Measurements from ENCODE around the gene SNX19.
"Not testable (repeated sequence)": the region's sequence is repeated elsewhere in the genome, so short reads cannot be mapped to it uniquely, and the experiment has no call there.

SNX19 gene

DNA sequence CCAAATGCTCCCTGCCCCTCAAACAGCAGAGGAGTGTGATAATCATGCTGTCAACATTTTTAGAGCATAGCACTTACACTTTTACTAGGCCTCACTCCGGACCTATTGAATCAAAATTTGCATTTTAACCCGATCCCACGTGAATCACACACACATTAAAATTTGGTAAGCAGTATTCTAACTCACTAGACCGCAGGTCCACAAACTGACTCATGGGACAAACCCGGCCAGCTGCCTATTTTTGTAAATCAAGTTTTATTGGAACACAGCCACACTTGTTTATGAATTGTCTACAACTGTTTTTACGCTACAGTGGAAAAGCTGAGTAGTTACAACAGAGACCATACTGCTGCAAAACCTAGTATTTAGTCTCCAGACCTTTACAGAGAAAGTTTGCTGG, 43.3 kb downstream of the SNX19 start:
- DNase-seq: peak; percentile 47

DNA sequence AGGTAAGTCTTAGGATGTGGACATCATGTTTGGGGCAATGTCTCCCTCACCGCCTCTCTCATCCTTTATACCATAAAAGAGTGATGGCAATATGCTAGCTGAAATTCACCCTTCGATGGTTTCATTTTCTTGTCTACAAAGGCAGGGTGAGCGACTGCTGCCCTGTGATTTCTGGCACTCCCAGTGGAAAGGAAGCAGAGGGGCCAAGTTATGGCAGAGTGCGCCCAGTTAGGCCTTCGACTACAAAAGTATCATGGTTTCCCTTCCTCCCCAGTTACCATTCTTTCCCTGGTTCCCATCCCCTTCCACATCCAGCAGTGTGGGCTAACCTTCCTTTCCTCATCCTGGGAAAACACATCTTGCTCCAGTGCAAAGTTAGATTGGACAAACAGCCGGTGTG, 43.8 kb downstream of the SNX19 start:
- DNase-seq: no peak

DNA sequence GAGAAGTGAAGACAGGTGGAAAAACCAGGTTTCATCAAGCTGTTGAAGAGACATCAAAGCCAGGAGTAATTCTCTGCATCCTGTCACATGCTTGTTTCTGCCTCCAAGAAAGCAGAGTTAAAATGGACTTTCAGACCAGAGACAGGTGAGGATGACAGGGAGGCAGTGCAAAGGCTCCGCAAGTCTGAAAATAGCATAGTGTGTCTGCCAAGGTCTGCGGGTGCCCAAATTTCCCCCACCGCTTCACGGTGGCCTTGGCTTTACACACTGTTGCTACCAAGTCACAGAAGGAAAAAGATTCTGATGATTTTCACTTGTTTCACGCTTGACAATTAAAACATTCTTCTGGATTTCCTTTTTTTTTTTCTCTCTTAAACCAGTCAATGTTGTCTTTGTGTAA, 44.2 kb downstream of the SNX19 start:
- DNase-seq: no peak

- DNase-seq: no peak
These were observed 44.7 kb downstream of the SNX19 start for GRCh38 chr11:130871616-130872015.

DNA sequence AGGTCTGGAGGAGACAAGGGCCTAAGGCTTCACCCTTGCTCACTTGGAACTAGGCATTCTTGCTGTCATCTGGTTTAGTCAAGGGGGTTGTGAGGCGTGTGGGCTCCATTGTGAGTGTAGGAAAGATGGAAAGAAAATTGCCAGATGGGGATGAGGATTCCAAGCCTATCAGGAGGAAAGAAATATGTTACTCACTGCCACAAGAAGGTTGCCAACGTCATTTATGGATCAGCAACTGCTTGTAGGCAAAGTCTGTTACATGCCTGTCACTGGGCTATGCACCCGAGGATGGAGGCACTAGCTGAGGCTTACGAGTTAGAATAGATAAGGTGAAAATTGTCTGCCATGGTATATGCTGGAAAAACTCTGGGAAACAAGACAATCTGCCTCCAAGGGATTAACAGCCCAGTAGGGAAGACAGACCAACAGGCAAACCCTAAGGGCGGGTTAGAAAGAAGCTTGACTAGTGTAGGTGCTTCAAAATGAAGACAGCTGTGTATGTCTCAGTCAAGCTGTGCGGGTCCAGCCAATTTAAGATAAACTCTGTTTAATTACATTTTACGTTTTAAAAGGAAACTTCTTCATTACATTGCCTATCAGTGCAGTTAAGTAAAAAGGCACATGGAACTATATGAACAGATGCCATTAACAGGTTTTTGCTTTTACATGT, 47.4 kb downstream of the SNX19 start:
- no peak for DNase-seq

DNA sequence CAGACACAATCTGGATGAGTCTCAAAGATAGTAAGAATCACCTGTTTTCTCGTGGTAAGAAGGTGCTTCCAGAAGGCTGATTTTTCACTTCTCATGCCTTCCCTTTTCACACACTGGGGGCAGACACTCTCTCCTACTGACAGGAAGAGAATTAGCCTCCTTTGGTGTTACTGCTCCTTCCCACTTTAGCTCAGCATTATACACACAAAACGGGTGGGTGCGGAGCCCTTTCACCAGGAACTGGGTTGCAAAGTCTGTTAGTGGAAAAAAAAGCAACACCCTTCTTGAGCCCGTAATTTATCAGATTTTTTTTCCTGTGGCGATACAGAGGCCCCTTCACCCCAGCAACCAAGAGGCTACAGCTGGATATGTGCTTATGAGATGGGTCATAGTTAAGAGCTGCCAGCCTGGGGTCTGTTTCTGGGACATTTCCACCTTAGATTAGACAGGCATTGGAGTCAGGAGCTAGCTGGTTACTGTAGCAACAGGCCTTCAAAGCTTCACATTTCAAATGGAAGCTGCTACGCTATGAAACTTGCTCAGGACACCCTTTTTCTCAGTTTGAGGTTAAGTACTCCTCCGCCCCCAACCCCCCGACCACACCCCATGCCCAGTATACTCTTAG, 48.1 kb downstream of the SNX19 start:
- no peak for DNase-seq

- no peak for DNase-seq
These were observed 49.4 kb downstream of the SNX19 start for GRCh38 chr11:130866831-130867230.

DNA sequence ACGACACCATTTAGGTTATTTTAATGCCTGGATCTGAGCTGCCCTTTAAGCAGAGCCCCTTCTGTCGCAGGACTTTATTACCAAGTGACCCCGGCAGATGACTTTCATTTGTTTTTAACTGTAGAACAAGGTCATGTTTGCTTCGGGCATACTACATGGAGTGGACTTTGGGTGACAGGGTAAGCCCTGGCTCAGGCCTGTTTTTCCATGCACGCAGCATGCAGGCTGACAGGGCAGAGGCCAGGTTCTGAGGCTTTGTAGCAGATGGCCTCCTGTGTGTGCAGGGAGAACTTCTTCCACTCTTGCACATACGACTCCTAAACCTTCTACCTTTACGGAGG, 50.5 kb downstream of the SNX19 start:
- no peak for DNase-seq

DNA sequence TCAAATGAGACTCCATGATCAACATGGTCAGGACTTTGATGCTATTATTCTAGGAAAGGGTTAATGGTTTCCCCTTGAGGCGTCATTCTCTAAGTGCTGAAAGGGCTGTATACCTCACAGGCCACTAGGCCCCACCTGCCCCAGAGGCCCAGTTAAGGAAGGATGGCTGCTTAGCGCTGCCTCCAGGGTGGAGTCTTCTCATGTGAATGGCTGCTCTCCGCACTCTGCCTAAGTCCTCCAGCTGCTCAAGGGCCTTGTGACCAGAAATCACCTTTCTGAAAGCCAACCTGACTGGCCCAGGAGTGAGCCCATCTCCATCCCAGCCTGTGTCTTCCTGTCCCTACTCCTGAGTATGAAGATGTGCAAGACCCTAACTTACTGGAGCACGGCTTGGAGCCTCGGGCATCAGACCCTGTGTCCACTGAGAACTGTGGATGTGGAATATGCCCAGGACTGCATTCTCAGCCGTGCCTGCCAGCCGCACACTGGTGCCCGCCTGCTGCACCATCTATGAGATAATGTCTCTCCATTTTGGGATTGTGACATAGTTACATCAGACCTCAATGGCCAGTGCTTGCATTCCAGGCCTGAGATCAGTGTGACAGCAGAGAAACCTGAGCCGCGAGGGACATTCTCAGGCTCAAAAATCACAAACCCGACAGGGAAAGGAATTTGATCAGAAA, 51.0 kb downstream of the SNX19 start:
- no peak for DNase-seq

DNA sequence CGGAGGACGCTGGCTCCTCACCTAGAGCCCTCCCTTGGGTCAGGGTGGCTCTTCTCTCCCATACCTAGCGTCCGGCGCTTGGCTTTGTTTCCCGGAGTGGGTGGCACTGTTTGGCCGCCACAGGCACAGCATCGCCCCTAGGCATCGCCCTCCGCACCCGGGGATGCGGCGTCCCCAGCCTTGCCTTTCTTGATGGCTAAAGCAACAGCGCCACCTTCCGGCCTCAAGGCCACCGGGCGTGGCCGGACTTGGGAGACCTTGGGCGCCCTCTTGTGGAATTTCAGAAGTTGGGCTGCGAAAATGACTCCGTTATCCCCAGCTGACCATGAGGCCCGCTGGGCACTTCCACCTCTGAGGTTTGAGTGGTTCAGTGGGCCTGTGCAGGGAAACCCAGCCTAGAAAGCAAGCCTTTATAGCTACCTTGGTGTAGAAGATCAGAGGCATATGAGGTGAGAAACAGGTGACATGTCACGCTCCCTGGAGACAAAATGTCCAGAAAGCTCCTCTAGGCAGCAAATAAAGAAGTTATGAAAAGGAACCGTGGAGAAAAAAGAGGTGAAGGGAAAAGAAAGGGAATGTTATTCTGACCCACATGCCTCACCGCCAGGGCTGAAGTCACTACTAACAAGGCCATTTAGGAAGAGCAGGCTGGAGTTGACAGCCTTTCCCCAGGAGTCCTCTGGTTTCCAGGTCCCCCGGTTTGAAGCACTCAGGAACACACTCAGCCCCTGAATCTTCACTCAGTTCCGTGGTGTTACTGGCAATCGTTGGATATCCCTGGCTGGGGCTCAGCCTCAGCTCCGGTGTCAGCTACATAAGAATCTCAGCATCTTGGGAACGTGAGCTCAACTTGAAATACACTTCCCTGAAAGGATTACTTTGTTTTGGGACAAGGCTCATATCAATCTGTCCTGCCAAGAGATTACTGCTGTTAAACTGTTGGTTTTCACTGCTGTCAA, 54.1 kb downstream of the SNX19 start:
- peak; percentile 85 for DNase-seq

DNA sequence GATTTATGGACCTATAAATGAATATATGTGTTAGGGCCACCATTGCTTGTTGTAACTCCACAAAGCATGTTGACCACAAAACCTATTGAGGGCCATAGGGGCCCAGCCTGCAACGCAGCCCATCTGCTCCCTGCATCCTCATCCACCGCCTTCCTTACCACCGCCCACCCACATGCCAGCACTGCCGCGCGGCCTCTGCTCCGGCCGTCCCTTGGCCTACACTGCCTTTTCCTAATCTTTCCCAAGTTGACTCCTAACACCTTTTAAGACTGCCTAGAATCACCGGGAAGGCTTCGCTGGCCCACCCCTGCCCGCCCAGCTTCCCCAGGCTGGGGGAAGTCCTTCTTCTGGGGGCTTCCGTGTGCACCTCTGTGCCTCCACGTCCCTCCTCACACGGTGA, 55.0 kb downstream of the SNX19 start:
- DNase-seq: no peak

DNA sequence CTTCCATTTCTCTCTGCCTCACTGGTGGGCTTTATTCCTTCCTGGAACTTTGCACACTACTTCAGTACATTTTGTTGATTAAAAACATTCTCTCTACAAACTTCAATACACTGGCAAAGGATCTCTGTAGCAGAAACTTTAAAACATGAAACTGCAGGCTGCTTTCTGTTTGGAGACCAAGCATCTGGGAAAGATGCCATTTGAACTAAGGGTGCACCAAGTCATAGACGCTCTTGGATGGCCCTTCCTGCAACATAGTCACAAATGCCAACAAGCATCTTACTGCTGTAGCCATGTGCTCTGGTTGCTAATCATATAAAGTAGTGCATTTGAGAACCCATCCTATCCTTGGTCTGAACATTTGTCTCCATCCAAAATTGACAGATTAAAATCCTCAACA, 56.4 kb downstream of the SNX19 start:
- no peak for DNase-seq

- no peak for DNase-seq
These were observed 58.1 kb downstream of the SNX19 start for GRCh38 chr11:130858215-130858614.

DNA sequence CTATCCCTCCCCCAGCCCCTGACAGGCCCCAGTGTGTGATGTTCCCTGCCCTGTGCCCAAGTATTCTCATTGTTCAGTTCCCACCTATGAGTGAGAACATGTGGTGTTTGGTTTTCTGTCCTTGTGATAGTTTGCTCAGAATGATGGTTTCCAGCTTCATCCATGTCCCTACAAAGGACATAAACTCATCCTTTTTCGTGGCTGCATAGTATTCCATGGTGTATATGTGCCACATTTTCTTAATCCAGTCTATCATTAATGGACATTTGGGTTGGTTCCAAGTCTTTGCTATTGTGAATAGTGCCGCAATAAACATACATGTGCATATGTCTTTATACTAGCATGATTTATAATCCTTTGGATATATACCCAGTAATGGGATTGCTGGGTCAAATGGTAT, 60.6 kb downstream of the SNX19 start:
- not testable (repeated sequence) for DNase-seq

DNA sequence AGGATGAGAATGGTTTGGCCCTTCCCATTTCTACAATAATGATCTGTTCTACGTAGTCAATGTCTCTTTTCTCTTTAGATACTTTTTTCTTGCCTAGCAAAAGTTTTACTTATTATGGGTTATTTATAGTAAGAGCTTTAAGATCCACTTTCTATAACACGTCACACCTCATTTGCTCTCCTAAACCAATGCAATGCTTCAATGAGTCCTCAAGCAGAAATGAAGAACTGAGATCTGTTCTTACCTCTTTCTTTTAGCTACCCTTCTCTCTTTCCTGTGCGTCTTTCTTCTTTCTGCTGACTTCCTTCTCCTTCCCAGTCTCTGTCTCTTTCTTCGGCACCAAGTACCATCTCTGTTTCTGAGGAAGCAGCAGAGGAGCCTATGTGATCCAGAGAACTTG, 61.8 kb downstream of the SNX19 start:
- no peak for DNase-seq

DNA sequence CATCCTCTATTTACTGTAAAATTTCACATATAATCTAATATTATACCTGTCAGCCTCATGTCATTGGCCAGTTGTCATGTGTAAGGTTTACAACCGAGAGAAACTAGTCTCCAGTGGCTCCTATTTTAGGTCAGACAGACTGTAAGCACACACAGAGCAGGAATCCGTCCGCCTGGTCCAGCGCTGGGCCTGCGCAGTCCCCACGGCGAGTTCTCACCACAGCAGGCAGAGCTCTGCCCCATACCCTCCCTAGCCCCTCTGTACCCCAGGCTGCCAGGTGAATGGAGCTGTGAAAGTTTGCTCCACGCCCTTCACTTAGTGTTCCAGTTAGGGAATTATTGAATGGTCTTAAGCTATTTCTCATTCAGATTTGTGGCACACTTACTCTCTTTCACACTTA, 63.7 kb downstream of the SNX19 start:
- no peak for DNase-seq

DNA sequence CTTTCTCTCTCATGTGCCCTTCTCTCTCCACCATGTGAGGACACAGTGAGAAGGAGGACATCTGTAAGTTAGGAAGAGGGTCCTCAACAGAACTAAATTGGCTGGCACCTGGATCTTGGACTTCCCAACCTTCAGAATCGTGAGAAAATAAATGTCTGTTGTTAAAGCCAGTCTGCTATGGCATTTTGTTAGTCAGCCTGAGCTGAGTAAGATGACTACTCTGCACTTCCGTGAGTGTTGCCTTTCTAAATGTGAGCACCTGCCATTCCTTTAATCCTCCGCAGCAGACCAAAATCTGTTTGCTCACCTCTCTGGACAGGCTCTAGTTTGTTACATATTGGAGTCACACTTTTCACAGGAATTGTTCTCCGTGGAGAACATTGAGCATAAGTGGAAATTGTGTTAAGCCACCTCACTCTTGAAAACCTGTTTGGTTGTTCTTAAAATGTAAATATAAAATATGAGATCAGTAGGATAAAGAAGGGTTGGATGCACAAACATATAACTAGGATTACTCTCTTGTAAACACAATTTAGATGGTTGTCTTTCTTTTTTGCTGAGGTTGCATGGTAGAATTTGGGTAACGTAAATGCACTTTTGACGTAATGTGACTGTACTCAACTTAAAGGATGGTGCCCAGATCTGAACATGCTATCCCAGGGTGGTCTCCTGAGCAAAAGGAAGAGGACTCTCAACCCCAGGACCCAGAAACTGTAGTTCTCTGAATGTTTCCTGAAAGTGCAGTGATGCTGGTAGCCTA, 65.9 kb downstream of the SNX19 start:
- no peak for DNase-seq

DNA sequence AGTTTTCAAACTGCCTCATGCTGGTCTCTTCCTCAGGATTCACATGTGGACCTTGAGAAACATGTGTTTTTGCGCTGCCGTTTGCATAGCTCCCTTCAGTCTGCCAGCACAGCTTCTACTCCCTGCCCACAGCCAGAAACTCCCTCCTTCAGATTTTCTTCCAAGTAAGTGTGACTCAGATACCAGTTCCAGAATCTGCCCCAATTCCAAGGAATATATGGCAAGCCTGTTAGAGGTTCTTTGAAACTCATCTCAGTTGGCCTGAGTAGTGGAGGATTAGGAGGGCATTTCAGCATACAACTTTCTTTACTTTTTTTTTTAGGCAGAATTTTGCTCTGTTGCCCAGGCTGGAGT, 67.1 kb downstream of the SNX19 start:
- DNase-seq: peak; percentile 89

DNA sequence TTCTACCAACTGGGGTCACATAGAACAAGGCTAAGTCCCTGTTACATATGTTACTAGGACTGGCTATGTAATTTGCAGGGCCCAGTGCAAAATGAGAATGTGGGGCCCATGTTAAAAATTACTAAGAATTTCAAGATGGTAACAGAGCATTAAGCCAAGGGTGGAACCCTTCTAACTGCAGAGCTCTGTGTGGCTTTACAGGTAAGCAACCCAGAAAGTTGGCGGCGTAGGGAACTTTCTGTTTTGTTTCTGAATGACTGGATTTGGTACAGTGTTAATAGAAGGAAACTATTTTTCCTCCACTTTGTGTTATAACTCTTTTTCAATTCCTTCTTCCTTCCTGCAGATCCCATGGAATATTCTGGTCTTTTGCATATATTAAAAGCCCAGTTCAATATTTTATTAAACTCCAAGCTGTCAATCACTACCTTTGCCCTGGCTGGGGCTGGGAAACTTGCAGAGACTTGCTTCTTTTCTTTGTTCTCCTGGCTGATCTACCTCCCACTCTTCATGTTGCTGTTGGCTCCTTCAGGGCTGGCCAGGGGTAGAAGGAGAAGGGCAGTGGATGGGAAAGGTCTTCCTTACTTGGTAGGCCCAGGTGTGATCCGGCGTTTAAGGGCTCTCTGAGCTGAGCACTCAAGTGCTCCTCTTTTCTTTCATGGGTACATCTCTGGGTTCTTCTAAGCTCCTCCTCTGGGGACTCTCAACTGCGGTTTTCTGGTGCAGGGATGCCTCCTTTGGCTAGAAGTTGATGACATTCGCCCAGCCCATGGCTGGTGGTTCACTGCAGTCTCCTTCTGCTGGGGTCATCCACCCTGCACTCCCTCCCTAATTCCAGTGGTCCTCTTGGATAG, 67.7 kb downstream of the SNX19 start:
- no peak for DNase-seq

- peak; percentile 91 for DNase-seq
These were observed 68.8 kb downstream of the SNX19 start for GRCh38 chr11:130847517-130847916.

- no peak for DNase-seq
These were observed 69.7 kb downstream of the SNX19 start for GRCh38 chr11:130846606-130847005.

All from fibroblast of skin of abdomen (primary cell).